Measurements from ENCODE around the gene TBC1D28.
"Not testable (repeated sequence)": the region's sequence is repeated elsewhere in the genome, so short reads cannot be mapped to it uniquely, and the experiment has no call there.

DNA sequence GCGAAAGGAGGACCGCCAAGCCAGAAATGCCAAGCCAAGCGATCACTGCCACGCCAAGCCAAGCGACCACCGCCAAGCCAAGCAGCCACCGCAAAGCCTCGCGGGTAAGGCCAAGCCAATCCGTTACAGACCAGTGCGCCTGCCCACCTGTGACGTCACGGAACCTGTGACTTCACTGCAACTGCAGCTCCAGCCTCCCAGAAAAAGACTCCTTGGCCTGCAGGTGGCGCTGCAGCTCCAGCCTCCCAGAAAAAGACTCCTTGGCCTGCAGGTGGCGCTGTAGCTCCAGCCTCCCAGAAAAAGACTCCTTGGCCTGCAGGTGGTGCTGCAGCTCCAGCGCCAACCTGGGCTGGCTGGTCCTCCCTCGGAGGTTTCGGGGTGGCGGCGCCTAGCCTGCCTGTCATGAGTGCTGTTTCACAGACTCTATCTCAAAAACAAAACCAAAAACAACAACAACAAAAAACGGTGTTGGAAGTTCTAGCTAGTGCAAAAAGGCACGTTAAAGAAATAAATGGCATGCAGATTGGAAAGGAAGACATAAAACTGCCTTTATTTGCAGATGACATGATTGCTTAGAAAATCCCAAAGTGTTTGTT is 18.6 kb downstream of the TBC1D28 start:
- TF ChIP-seq, protein P1, sequence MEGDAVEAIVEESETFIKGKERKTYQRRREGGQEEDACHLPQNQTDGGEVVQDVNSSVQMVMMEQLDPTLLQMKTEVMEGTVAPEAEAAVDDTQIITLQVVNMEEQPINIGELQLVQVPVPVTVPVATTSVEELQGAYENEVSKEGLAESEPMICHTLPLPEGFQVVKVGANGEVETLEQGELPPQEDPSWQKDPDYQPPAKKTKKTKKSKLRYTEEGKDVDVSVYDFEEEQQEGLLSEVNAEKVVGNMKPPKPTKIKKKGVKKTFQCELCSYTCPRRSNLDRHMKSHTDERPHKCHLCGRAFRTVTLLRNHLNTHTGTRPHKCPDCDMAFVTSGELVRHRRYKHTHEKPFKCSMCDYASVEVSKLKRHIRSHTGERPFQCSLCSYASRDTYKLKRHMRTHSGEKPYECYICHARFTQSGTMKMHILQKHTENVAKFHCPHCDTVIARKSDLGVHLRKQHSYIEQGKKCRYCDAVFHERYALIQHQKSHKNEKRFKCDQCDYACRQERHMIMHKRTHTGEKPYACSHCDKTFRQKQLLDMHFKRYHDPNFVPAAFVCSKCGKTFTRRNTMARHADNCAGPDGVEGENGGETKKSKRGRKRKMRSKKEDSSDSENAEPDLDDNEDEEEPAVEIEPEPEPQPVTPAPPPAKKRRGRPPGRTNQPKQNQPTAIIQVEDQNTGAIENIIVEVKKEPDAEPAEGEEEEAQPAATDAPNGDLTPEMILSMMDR (IDR thresholded peaks at IDR 0.05 in 8 of 11, conservative IDR thresholded peaks at IDR 0.05 in 3 of 11), result peak; percentile 97 to 100 (median 99)
- not testable (repeated sequence) for TF ChIP-seq POLR2A (IDR thresholded peaks at IDR 0.05)
- peak; percentile 73 to 86 (median 78) for TF ChIP-seq POLR2AphosphoS5 (IDR thresholded peaks at IDR 0.05)

Data from spleen (tissue), 7 donors.